SK-MEL-5 (cell line): ENCODE results near the gene NPFFR1. TPM values are rescaled to one million over a fixed set of nuclear protein-coding genes. Genes with fewer than 3 reads are reported as not detected.
A peak's percentile ranks its signal among the peaks of the same experiment; 100 is the strongest.

Experiments used
- DNase-seq: peaks from one replicate; pipeline ENCODE4 v3.0.0-alpha.2; 2016; ENCODE audit warnings: low read depth, low spot score
- in situ Hi-C: cut with HindIII; loops from 2 replicates; pipeline ENCODE4 v1.10.0; 2016; ENCODE audit warnings: low sequenced_read_pairs, high pct_unique_total_duplicates, low pct_unique_long_range_greater_than_20kb
- total RNA-seq: library from RNA; depleted of rRNA; stranded (reverse); fragments of >200 nt; shearing (Covaris generic); gene quantifications from 2 replicates; pipeline ENCODE4 v1.2.3, GENCODE V29; 2014

Gene NPFFR1
- total RNA-seq, 1 experiment from 2014 or later: not detected

- DNase-seq: no peak
- in situ Hi-C loops: no loop called here
These were observed 13.4 kb upstream of the NPFFR1 start for GRCh38 chr10:70297224-70297623.

- no peak for DNase-seq
- in situ Hi-C loops: no loop called here
These were observed 12.6 kb upstream of the NPFFR1 start for GRCh38 chr10:70296406-70296899.

- in situ Hi-C loops: no loop called here
- no peak for DNase-seq
These were observed 12.1 kb upstream of the NPFFR1 start for GRCh38 chr10:70295926-70296325.

GRCh38 chr10:70295321-70295720 lies 11.5 kb upstream of the NPFFR1 start:
- no peak for DNase-seq
- in situ Hi-C loops: no loop called here

GRCh38 chr10:70293169-70293843 lies 9.5 kb upstream of the NPFFR1 start:
- DNase-seq: no peak
- in situ Hi-C loops: no loop called here

GRCh38 chr10:70292004-70292403 lies 8.2 kb upstream of the NPFFR1 start:
- in situ Hi-C loops: no loop called here
- no peak for DNase-seq

GRCh38 chr10:70289739-70290138 lies 5.9 kb upstream of the NPFFR1 start:
- no peak for DNase-seq
- in situ Hi-C loops: no loop called here

- no peak for DNase-seq
- in situ Hi-C loops: no loop called here
These were observed 2.8 kb upstream of the NPFFR1 start for GRCh38 chr10:70286616-70287015.

GRCh38 chr10:70285476-70285831 lies 1.6 kb upstream of the NPFFR1 start:
- in situ Hi-C loops: no loop called here
- DNase-seq: no peak

GRCh38 chr10:70284542-70285475 lies 1.0 kb upstream of the NPFFR1 start:
- peak; percentile 81 for DNase-seq
- in situ Hi-C loops: no loop called here

GRCh38 chr10:70283071-70283444 lies 746 bp downstream of the NPFFR1 start:
- no peak for DNase-seq
- in situ Hi-C loops: no loop called here

GRCh38 chr10:70281609-70282008 lies 2.2 kb downstream of the NPFFR1 start:
- in situ Hi-C loops: no loop called here
- no peak for DNase-seq

- in situ Hi-C loops: no loop called here
These were observed 3.7 kb downstream of the NPFFR1 start for GRCh38 chr10:70280099-70280498.

GRCh38 chr10:70277396-70278030 lies 6.3 kb downstream of the NPFFR1 start:
- DNase-seq: no peak
- in situ Hi-C loops: no loop called here

More at GRCh38 chr10:70280099-70280498, 3.7 kb downstream of the NPFFR1 start:
- DNase-seq: no peak

GRCh38 chr10:70274643-70275042 lies 9.2 kb downstream of the NPFFR1 start:
- DNase-seq: no peak
- in situ Hi-C loops: no loop called here

GRCh38 chr10:70272925-70273316 lies 10.9 kb downstream of the NPFFR1 start:
- in situ Hi-C loops: no loop called here
- DNase-seq: peak; percentile 26

- in situ Hi-C loops: no loop called here
- no peak for DNase-seq
These were observed 11.5 kb downstream of the NPFFR1 start for GRCh38 chr10:70271996-70272924.
